GM12892 (cell line): ENCODE measurements around the gene RPP25L.
A peak's percentile ranks its signal among the peaks of the same experiment; 100 is the strongest.
"Not testable (repeated sequence)": the region's sequence is repeated elsewhere in the genome, so short reads cannot be mapped to it uniquely, and the experiment has no call there.

Source experiments
- DNase-seq: peaks from one replicate; pipeline ENCODE4 v3.0.0; 2011; ENCODE audit not compliant: insufficient read length
- FAIRE-seq: peaks from 2 replicates; lab custom pipeline; 2011; peaks lifted over from hg19 to GRCh38; lab: Jason Lieb, UNC
- POLR2A ChIP-seq: IDR thresholded peaks from 2 replicates; pipeline ENCODE4 v1.6.1; 2011; ENCODE audit warnings: low read depth, low read length, control low read depth
- POLR2AphosphoS5 ChIP-seq: IDR thresholded peaks from 2 replicates; pipeline ENCODE4 v1.6.1; 2011; ENCODE audit warnings: low read depth, low read length, control low read depth
- TAF1 ChIP-seq: IDR thresholded peaks from 2 replicates; pipeline ENCODE4 v1.6.1; 2011; ENCODE audit warnings: low read depth, mild to moderate bottlenecking, control low read depth, low read length, borderline replicate concordance

Gene RPP25L

GRCh38 chr9:34650816-34651215, 38.9 kb upstream of the RPP25L start:
- FAIRE-seq (no peak), DNase-seq (no peak)
- TF ChIP-seq POLR2A (no peak), POLR2AphosphoS5 (no peak), TAF1 (no peak)

GRCh38 chr9:34648673-34649072, 36.8 kb upstream of the RPP25L start:
- TF ChIP-seq TAF1 (no peak), POLR2A (no peak), POLR2AphosphoS5 (no peak)
- FAIRE-seq = no peak

GRCh38 chr9:34647651-34648050, 35.8 kb upstream of the RPP25L start:
- DNase-seq = no peak

More at GRCh38 chr9:34648673-34649072, 36.8 kb upstream of the RPP25L start:
- DNase-seq = no peak

GRCh38 chr9:34647084-34647403, 35.1 kb upstream of the RPP25L start:
- DNase-seq = no peak
- FAIRE-seq = peak; percentile 65
- TF ChIP-seq POLR2AphosphoS5 (no peak), TAF1 (no peak), POLR2A (no peak)

More at GRCh38 chr9:34647651-34648050, 35.8 kb upstream of the RPP25L start:
- FAIRE-seq = no peak
- TF ChIP-seq POLR2A = no peak
- no peak for TF ChIP-seq TAF1
- TF ChIP-seq POLR2AphosphoS5 = no peak

- peak; percentile 68 for TF ChIP-seq POLR2AphosphoS5
- TF ChIP-seq TAF1 = peak; percentile 83
- TF ChIP-seq POLR2A = peak; percentile 66; the same call in 1 of the 2 replicates
- FAIRE-seq = peak; percentile 97
- DNase-seq = peak; percentile 94
These were observed 34.5 kb upstream of the RPP25L start, which contains the start of gene GALT for GRCh38 chr9:34646211-34647083. TSS of gene GALT (plus strand) at chr9:34646675. CDS start at chr9:34646705, 30 bp downstream.

- FAIRE-seq (no peak), DNase-seq (no peak)
- TF ChIP-seq TAF1 (no peak), POLR2AphosphoS5 (no peak), POLR2A (no peak)
These were observed 32.9 kb upstream of the RPP25L start for GRCh38 chr9:34644766-34645314.

- TF ChIP-seq POLR2A (no peak), POLR2AphosphoS5 (no peak), TAF1 (no peak)
- DNase-seq (no peak), FAIRE-seq (no peak)
These were observed 30.8 kb upstream of the RPP25L start for GRCh38 chr9:34642679-34643078.

GRCh38 chr9:34639322-34639721, 27.4 kb upstream of the RPP25L start:
- not testable (repeated sequence) for FAIRE-seq

GRCh38 chr9:34638138-34638445, 26.2 kb upstream of the RPP25L start:
- DNase-seq (no peak), FAIRE-seq (no peak)
- TF ChIP-seq TAF1 (no peak), POLR2A (no peak), POLR2AphosphoS5 (no peak)

More at GRCh38 chr9:34639322-34639721, 27.4 kb upstream of the RPP25L start:
- DNase-seq = not testable (repeated sequence)

- FAIRE-seq (peak; percentile 96), DNase-seq (peak; percentile 91)
- TF ChIP-seq POLR2AphosphoS5 (peak; percentile 74), POLR2A (peak; percentile 82), TAF1 (peak; percentile 55; the same call in 1 of the 2 replicates)
These were observed 25.6 kb upstream of the RPP25L start, which contains the start of gene SIGMAR1 for GRCh38 chr9:34637356-34638137. TSS of gene SIGMAR1 (minus strand) at chr9:34637787. CDS start at chr9:34637697, 90 bp downstream.

- TF ChIP-seq TAF1 = no peak
- no peak for TF ChIP-seq POLR2A
- no peak for TF ChIP-seq POLR2AphosphoS5
- FAIRE-seq (peak; percentile 21), DNase-seq (no peak)
These were observed 25.0 kb upstream of the RPP25L start for GRCh38 chr9:34636791-34637355.
